Mesothelial cell of epicardium (in vitro differentiated cells): ENCODE results near the gene PDZD8. TPM values are rescaled to one million over a fixed set of nuclear protein-coding genes. Genes with fewer than 3 reads are reported as not detected.

Source experiments
- DNase-seq, 2 experiments: peaks; one replicate each; pipeline ENCODE4 v3.0.0; 2021; ENCODE audit warnings: low spot score in 2 of 2; ENCODE audit not compliant: unreplicated experiment in 2 of 2
- H3K27ac Mint-ChIP-seq: 2 replicates; pipeline ENCODE4 v1.8.0; 2021; ENCODE audit warnings: mixed read lengths
- H3K27me3 Mint-ChIP-seq: 2 replicates; pipeline ENCODE4 v1.8.0; 2021; ENCODE audit warnings: low read depth, mixed read lengths
- H3K36me3 Mint-ChIP-seq: 2 replicates; pipeline ENCODE4 v1.8.0; 2021; ENCODE audit warnings: mixed read lengths
- H3K4me1 Mint-ChIP-seq: 2 replicates; pipeline ENCODE4 v1.8.0; 2021; ENCODE audit warnings: mixed read lengths
- H3K4me3 Mint-ChIP-seq: 2 replicates; pipeline ENCODE4 v1.8.0; 2021; ENCODE audit warnings: mild to moderate bottlenecking, moderate library complexity, mixed read lengths
- H3K9me3 Mint-ChIP-seq: 2 replicates; pipeline ENCODE4 v1.8.0; 2021; ENCODE audit warnings: mixed read lengths
- total RNA-seq: library from RNA; stranded (reverse); gene quantifications from 3 replicates; pipeline ENCODE4 v1.2.1, GENCODE V29; 2021
- TF ChIP-seq, protein P1 (sequence below): fragments of 200-600 bp; sonication (generic); IDR thresholded peaks from one replicate; pipeline ENCODE4 v1.5.0; 2021; ENCODE audit warnings: antibody characterized with exemption; ENCODE audit not compliant: unreplicated experiment

Gene PDZD8
- total RNA-seq, 1 donor from 2014 or later: 27.3 TPM

DNA sequence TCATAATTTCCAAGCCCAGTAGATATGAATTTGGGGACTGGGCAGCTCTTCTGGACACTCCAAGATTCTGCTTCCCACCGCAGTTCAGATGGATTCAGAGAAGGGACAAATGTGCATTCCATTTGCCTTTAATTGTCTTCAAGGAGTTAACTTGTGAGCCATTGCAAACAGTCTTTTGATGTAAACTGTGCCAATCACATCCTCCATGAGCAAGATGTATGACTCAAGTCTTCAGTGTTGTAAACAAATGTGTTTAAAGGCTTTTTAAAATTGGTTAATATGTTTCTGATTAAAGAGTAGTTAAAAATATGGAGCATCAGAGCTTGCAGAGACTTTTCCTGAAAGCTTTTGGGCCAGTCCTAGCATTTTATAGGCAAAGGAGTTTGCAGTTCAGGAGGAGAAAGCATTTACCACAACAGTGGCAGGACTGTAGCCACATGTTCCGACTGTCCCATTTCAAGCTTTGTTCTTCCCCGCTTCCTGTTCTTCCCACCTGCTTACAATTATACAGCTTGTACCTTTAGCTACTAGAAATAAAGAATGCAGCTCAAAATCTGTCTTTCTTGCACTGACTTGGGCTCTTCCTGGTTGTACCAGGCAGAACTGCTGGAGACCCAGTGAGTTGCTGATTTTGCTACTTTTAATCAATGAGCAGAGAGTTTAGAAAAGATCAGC, 128.1 kb downstream of the PDZD8 start:
- TF ChIP-seq, protein P1, sequence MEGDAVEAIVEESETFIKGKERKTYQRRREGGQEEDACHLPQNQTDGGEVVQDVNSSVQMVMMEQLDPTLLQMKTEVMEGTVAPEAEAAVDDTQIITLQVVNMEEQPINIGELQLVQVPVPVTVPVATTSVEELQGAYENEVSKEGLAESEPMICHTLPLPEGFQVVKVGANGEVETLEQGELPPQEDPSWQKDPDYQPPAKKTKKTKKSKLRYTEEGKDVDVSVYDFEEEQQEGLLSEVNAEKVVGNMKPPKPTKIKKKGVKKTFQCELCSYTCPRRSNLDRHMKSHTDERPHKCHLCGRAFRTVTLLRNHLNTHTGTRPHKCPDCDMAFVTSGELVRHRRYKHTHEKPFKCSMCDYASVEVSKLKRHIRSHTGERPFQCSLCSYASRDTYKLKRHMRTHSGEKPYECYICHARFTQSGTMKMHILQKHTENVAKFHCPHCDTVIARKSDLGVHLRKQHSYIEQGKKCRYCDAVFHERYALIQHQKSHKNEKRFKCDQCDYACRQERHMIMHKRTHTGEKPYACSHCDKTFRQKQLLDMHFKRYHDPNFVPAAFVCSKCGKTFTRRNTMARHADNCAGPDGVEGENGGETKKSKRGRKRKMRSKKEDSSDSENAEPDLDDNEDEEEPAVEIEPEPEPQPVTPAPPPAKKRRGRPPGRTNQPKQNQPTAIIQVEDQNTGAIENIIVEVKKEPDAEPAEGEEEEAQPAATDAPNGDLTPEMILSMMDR: no peak
- H3K27me3 Mint-ChIP-seq: peaks cover 87% of the 10 kb centered on the region
- peaks cover 4% of the 10 kb centered on the region for H3K4me1 Mint-ChIP-seq
- no peak overlapping the region for H3K4me3 Mint-ChIP-seq
- H3K36me3 Mint-ChIP-seq: no peaks in the 10 kb centered on the region
- DNase-seq: no peak
- H3K9me3 Mint-ChIP-seq: no peaks in the 10 kb centered on the region
- no peak overlapping the region for H3K27ac Mint-ChIP-seq

DNA sequence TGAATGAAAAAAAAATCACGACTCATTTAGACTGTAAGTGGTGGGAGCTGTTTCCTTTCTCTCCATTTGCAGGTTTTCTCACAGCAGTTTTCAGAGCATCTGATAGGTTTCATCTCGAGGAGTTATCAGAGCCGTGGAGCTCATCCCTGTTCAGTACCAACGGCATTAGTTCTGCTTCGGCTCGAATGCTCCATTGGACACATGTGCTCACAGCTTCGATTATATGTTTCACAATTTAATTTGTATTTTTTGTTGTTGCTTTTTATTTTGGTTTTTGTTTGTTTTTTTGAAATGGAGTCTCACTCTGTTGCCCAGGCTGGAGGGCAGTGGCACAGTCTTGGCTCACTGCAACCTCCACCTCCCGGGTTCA, 132.8 kb downstream of the PDZD8 start:
- TF ChIP-seq, protein P1: no peak
- Mint-ChIP-seq H3K9me3 (no peaks in the 10 kb centered on the region), H3K36me3 (no peaks in the 10 kb centered on the region), H3K27ac (no peak overlapping the region), H3K4me3 (no peak overlapping the region), H3K27me3 (peaks cover 89% of the 10 kb centered on the region), H3K4me1 (peaks cover 4% of the 10 kb centered on the region)
- DNase-seq: no peak

DNA sequence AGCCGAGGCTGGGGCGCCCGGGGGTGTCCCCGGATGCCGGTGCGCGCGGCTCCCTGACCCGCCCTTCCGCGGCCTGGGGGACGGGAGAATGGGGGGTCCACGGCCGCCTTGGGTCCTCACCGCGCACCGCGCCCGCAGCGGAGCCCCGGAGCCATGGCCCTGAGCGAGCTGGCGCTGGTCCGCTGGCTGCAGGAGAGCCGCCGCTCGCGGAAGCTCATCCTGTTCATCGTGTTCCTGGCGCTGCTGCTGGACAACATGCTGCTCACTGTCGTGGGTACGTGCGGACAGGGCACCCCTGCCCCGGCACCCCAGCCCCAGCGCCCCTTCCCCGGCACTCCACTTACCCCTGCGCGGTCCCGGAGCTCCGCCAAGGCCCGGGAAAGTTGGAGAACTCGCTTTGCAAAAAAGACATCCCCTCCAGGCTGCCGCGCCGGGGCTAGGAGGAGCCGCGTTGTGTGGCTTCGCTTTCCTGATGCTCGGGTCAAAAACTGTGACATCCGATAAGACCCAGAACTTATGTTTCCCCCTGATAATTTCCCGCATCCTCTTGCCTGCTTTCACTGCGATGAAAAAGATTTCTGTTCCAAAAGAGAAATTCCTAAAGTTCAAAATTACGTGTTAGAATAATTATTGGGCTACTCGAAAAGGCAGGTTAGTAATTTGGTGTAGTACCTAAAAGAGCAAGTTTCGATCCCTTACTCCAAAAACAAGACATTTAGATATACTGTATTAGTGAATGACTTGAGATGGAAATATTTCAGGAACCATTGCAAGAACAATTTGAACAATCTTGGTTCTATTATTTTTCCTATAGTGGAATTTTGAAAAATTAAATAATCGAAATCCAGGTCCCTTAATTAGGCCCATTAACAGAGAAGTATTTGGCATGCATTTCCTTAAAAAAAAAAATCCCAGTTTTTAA, 133.4 kb downstream of the PDZD8 start:
- Mint-ChIP-seq H3K9me3 (no peaks in the 10 kb centered on the region), H3K4me1 (peaks cover 4% of the 10 kb centered on the region), H3K4me3 (peak overlapping the region; percentile 53), H3K27ac (no peak overlapping the region), H3K36me3 (no peaks in the 10 kb centered on the region), H3K27me3 (peaks cover 89% of the 10 kb centered on the region)
- TF ChIP-seq, protein P1: no peak
- DNase-seq: peak in 1 of 2 experiments; percentile 45

DNA sequence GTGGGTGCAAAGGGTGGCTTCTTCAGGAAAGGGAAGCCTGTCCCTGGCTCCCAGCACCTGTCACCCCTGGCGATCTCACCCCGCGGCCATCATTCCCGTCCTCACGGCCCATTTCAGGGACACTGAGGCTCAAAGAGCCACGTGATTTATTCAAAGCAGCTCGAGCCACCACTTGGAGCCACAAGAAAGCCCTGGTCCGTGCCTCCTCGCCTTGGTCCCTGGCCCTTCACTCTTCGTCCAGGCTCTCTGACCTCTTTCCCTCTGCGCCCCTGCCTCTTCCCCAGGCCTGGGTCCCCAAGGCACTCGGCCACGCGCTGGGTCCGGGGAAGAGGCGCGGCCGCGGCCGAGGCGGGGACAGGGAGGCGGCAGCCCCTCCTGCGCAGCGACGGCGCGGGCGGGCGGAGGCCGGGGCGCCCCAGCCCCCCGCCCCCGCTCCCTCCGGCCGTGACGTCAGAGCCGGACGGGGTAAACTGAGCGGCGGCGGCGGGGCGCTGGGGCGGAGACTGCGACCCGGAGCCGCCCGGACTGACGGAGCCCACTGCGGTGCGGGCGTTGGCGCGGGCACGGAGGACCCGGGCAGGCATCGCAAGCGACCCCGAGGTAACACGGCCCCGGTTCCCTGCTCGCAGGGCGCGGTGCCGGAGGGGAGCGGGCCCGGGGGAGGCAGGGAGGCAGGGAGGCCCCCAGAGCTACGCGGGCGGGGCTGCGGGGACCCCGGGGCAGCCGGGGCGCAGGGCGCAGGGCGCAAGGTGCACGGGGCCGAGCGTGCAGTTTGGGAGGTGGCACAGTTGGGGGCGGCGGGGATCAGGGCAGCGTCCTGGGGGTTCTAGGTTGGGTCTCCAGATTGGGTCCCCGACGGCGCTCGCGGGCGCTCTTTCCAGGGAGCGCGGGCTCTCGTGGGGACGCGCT, 134.4 kb downstream of the PDZD8 start, which contains the start of gene SLC18A2:
TSS of gene SLC18A2 (plus strand) at position 494 of the 909 bp plus-strand sequence. CDS start 580 bp downstream, outside the sequence.
- Mint-ChIP-seq H3K9me3 (no peaks in the 10 kb centered on the region), H3K4me1 (peaks cover 4% of the 10 kb centered on the region), H3K27ac (no peak within 1 kb of the TSS), H3K36me3 (no peaks in the 10 kb centered on the region), H3K4me3 (peak within 1 kb of the TSS; percentile 53), H3K27me3 (peaks cover 89% of the 10 kb centered on the region)
- TF ChIP-seq, protein P1: no peak
- no peak for DNase-seq
